ENCODE results near the gene LYG2.

- TF ChIP-seq CTCF (IDR thresholded peaks at IDR 0.05; ENCODE audit: poor library complexity): no peak
- no peak for TF ChIP-seq EZH2phosphoT487 (IDR thresholded peaks at IDR 0.05; ENCODE audit: low read depth, severe bottlenecking, unreplicated experiment)
- TF ChIP-seq EZH2 (IDR thresholded peaks at IDR 0.05; ENCODE audit: borderline replicate concordance): no peak
These were observed 50.0 kb downstream of the LYG2 start for GRCh38 chr2:99205491-99205890.

Data from hepatocyte (in vitro differentiated cells).